ENCODE data around the gene COG6. TPM values are rescaled to one million over a fixed set of nuclear protein-coding genes. Genes with fewer than 3 reads are reported as not detected.

Gene COG6
- total RNA-seq, 6 experiments from 2014 or later = 8.6 to 15.2 (median 12.2) TPM

DNA sequence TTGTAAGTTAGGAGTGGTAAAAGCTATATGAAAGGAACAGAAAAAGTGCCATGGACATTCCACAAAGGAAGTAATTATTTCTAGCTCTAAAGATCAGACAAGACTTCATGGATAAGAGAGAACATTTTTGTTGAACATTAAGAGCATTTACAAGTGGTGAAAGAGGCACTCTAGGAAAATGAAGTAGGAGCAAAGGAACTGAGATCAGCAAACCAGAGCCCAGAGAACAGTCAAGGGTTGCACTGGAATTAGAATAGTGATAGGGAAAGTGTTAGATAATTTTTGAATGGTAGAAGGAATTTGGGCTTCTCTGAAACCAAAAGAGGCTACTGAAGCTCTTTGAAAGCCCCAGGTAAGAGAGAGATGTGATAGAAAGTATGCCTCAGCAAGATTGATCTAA is 94.1 kb downstream of the COG6 start:
- TF ChIP-seq, protein P1, sequence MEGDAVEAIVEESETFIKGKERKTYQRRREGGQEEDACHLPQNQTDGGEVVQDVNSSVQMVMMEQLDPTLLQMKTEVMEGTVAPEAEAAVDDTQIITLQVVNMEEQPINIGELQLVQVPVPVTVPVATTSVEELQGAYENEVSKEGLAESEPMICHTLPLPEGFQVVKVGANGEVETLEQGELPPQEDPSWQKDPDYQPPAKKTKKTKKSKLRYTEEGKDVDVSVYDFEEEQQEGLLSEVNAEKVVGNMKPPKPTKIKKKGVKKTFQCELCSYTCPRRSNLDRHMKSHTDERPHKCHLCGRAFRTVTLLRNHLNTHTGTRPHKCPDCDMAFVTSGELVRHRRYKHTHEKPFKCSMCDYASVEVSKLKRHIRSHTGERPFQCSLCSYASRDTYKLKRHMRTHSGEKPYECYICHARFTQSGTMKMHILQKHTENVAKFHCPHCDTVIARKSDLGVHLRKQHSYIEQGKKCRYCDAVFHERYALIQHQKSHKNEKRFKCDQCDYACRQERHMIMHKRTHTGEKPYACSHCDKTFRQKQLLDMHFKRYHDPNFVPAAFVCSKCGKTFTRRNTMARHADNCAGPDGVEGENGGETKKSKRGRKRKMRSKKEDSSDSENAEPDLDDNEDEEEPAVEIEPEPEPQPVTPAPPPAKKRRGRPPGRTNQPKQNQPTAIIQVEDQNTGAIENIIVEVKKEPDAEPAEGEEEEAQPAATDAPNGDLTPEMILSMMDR (IDR thresholded peaks at IDR 0.05) = no peak
- TF ChIP-seq POLR2A (IDR thresholded peaks at IDR 0.05) = no peak
- DNase-seq (no peak), ATAC-seq (no peak)
- Histone ChIP-seq H3K27ac (no peak overlapping the region), H3K4me3 (no peak overlapping the region), H3K36me3 (no peaks in the 10 kb centered on the region), H3K9me3 (no peaks in the 10 kb centered on the region), H3K4me1 (no peaks in the 10 kb centered on the region), H3K27me3 (no peaks in the 10 kb centered on the region)
- intact Hi-C loops (cut with DNase I) = no loop called here

DNA sequence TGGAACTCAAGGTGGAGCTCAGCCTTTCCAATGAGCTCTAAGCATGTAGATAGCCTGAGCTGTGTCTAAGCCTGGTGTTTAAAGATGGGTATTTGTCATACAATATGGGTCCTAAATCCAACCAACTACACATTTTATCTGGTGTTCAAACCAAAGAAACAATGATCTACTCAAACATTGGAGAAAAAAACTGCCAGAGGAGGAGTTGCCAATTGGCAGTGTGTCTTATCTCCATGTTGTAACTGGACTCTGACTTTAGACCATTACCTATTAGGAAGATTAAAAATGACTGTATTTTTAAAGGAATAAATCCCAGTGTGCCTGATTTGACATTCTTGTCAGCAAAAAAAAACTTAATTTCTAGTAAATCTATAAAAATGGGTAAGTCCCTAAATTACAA is 96.3 kb downstream of the COG6 start:
- TF ChIP-seq POLR2A (IDR thresholded peaks at IDR 0.05) = no peak
- TF ChIP-seq, protein P1 (IDR thresholded peaks at IDR 0.05) = no peak
- peak overlapping the region in 1 of 3 donors; percentile 0 for H3K27ac ChIP-seq
- no peak overlapping the region for H3K4me3 ChIP-seq
- intact Hi-C loops (cut with DNase I) = no loop called here
- peak in 1 of 3 donors; percentile 52 for DNase-seq
- peak; percentile 66 to 92 (median 74) for ATAC-seq
- H3K36me3 ChIP-seq = no peaks in the 10 kb centered on the region
- H3K9me3 ChIP-seq = no peaks in the 10 kb centered on the region
- no peaks in the 10 kb centered on the region for H3K27me3 ChIP-seq
- H3K4me1 ChIP-seq = no peaks in the 10 kb centered on the region

DNA sequence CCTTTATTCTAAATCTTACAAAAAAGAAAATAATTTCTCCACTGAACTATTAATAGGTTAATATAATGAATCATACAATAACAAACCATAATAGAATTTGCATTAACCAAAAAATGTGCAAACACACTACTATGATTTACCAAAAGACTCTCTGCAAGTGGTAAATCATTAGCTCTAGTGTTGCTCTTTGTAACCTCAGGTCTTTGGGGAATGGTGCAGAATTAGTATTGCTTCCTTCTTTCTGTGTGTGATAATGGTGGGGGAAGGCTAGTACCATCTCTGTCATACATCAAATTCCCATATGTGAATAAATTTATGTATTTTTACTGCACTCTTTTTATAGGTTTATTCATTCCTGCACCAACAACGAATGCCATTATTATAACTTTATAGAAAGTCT is 105.1 kb downstream of the COG6 start:
- ATAC-seq (peak; percentile 54 to 83 (median 76)), DNase-seq (no peak)
- Histone ChIP-seq H3K4me3 (no peak overlapping the region), H3K27ac (no peak overlapping the region), H3K9me3 (no peaks in the 10 kb centered on the region), H3K4me1 (peaks cover 0 to 9% (median 0%) of the 10 kb centered on the region in 4 donors), H3K36me3 (no peaks in the 10 kb centered on the region), H3K27me3 (no peaks in the 10 kb centered on the region)
- 50% methylated on average over 1 of the region's 1 CpG for WGBS (ENCODE audit: insufficient coverage, low coverage, low lambda C conversion rate, missing lambda C conversion rate)
- intact Hi-C loops (cut with DNase I) = no loop called here
- TF ChIP-seq, protein P1 (IDR thresholded peaks at IDR 0.05) = no peak
- no peak for TF ChIP-seq POLR2A (IDR thresholded peaks at IDR 0.05)

DNA sequence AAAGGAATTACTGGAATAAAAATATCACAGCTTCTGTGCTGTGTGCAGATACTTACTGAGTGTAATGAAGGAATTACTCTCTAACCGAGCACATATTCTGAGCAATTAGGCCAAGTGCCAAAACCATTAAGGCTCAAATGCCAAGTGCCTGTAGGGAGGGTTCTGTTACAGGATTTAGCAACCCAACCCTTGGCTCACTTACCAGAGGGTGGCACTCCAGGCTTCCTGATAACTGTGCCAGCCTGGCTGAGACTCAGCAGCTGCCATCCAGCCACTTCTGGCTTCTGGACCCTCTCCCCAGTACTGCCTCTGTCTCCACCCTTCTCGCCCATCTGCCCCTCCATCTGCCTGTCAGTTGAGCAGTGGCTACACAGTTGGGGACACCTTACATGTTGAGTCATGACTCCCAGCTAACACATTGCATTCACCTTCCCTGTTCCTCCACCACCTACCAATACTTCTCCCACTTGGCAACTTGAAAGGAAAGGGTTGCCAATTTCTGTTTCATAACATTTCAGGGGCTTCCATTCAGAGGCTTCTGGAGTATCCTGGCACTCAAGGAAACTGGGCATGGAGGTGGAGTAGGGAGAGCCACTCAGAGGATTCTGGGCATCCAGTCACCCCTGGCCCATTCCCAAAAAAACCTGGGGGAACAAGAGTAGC is 110.5 kb downstream of the COG6 start:
- DNase-seq = peak; percentile 37 to 75 (median 65)
- Histone ChIP-seq H3K9me3 (no peaks in the 10 kb centered on the region), H3K4me3 (no peak overlapping the region), H3K36me3 (no peaks in the 10 kb centered on the region), H3K27ac (no peak overlapping the region), H3K4me1 (peaks cover 0 to 10% (median 0%) of the 10 kb centered on the region in 4 donors), H3K27me3 (no peaks in the 10 kb centered on the region)
- intact Hi-C loops (cut with DNase I) = no loop called here
- ATAC-seq = peak; percentile 89 to 96 (median 92)
- 27% methylated on average over 2 of the region's 2 CpGs for WGBS (ENCODE audit: insufficient coverage, low coverage, low lambda C conversion rate, missing lambda C conversion rate)
- TF ChIP-seq, protein P1 (IDR thresholded peaks at IDR 0.05) = peak; percentile 18 to 58 (median 34)
- no peak for TF ChIP-seq POLR2A (IDR thresholded peaks at IDR 0.05)
